Astrocyte of the cerebellum (primary cell): ENCODE data around the gene SLC25A44.
A peak's percentile ranks its signal among the peaks of the same experiment; 100 is the strongest.

Experiments
- DNase-seq: peaks from one replicate; pipeline ENCODE4 v3.0.0-alpha.2; 2011; ENCODE audit warnings: low read depth
- H3K4me3 ChIP-seq: 2 replicates; pipeline ENCODE4 v1.5.1; 2011; ENCODE audit warnings: mild to moderate bottlenecking, low read depth, low read length, moderate library complexity
- in situ Hi-C: cut with HindIII; loops from 2 replicates; pipeline ENCODE4 v1.10.0; 2017; ENCODE audit warnings: low sequenced_read_pairs
- TF ChIP-seq, protein P1 (sequence below): IDR thresholded peaks from 2 replicates; pipeline ENCODE4 v1.5.1; 2012; ENCODE audit warnings: low read length, low read depth, moderate library complexity, mild to moderate bottlenecking; ENCODE audit errors: missing control alignments

SLC25A44 gene

DNA sequence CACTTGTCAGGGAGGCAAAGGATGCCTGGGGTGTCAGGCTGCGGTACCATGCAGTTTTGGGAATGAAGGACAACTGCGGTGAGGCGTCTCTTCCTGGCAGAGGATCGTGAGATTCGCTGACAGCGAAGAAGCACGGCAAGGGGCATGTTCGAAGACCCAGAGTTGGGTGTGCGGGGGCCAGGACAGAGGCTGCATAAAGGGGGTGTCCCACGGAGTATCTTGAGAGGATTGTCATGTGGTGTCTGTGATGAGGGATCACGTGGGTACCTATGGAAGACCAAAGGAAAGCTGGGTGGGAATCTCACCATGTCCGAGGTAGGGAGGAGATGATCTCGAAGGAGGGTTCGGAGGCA lies 372 bp downstream of the SLC25A44 start:
- DNase-seq = no peak
- peak overlapping the region; percentile 95 for H3K4me3 ChIP-seq
- in situ Hi-C loops = no loop called here
- TF ChIP-seq, protein P1, sequence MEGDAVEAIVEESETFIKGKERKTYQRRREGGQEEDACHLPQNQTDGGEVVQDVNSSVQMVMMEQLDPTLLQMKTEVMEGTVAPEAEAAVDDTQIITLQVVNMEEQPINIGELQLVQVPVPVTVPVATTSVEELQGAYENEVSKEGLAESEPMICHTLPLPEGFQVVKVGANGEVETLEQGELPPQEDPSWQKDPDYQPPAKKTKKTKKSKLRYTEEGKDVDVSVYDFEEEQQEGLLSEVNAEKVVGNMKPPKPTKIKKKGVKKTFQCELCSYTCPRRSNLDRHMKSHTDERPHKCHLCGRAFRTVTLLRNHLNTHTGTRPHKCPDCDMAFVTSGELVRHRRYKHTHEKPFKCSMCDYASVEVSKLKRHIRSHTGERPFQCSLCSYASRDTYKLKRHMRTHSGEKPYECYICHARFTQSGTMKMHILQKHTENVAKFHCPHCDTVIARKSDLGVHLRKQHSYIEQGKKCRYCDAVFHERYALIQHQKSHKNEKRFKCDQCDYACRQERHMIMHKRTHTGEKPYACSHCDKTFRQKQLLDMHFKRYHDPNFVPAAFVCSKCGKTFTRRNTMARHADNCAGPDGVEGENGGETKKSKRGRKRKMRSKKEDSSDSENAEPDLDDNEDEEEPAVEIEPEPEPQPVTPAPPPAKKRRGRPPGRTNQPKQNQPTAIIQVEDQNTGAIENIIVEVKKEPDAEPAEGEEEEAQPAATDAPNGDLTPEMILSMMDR = no peak

GRCh38 chr1:156195853-156196252 lies 1.9 kb downstream of the SLC25A44 start:
- TF ChIP-seq, protein P1 = no peak
- no peak for DNase-seq
- H3K4me3 ChIP-seq = no peak overlapping the region
- in situ Hi-C loops = no loop called here

DNA sequence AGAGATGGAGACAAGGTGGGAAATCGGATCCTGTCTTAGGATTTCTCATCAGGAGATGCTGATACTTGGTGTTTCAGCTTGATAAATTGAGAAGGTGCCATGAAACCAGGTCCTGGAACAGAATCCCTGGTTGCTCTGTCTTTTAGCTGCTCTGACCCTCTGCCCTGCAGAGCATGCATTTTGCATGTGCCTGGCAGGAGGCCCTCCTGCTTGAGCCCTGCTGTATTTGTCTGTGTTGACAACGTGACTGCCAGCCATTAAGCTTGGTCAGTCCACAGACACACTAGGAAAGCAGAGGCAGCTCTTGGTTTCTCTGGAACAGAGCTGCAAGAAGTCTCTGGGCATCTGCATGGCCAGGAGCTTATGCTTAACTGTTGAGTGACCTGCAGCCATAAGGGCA lies 2.5 kb downstream of the SLC25A44 start:
- no peak overlapping the region for H3K4me3 ChIP-seq
- DNase-seq = no peak
- in situ Hi-C loops = no loop called here
- TF ChIP-seq, protein P1 = no peak

DNA sequence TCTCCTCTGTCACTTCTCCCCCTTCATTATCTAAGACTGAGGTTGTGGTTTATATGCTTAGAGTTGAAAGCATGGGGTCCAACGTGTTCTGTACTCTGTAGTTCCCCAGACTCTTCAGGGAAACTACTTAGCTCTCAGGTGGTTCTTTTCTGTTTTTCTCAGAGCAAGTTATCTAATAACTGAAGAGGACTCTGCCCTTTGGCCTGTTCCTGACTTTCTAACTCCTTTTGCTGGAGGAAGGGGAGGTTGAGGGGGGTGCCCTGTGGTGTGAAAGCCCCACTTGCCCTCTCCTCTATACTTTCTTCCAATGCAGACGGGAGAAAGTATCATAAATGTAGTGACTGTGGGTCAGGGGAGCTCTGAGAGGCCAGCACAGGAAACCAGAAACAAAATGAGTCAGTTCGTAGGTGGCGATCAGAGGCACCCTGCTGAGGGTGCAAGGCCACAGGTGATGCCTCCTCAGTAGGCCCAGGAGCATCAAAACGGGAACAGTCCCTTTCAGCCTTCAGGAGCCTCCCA lies 5.0 kb downstream of the SLC25A44 start:
- in situ Hi-C loops = no loop called here
- TF ChIP-seq, protein P1 = no peak
- H3K4me3 ChIP-seq = no peak overlapping the region
- DNase-seq = no peak

DNA sequence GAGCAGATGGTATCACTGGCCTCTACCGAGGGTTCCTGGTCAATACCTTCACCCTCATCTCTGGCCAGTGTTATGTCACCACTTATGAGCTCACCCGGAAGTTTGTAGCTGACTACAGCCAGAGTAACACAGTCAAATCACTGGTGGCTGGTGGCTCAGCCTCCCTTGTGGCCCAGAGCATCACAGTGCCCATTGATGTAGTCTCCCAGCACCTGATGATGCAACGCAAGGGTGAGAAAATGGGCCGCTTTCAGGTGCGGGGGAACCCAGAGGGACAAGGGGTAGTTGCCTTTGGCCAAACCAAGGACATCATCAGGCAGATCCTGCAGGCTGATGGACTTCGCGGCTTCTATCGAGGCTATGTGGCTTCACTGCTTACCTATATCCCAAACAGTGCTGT lies 6.1 kb downstream of the SLC25A44 start:
- TF ChIP-seq, protein P1 = no peak
- no peak overlapping the region for H3K4me3 ChIP-seq
- in situ Hi-C loops = no loop called here
- DNase-seq = no peak

GRCh38 chr1:156203331-156203730 lies 9.4 kb downstream of the SLC25A44 start:
- in situ Hi-C loops = no loop called here

More at GRCh38 chr1:156203331-156203730, 9.4 kb downstream of the SLC25A44 start:
- TF ChIP-seq, protein P1 = no peak
- H3K4me3 ChIP-seq = no peak overlapping the region
- DNase-seq = no peak
